NT2/D1 (cell line): ENCODE measurements around the gene ARHGAP10.

Experiments used
- SUZ12 ChIP-seq: IDR thresholded peaks from 2 replicates; pipeline ENCODE4 v1.6.1; 2011; ENCODE audit not compliant: insufficient read length, insufficient read depth; ENCODE audit errors: extremely low read depth
- ZNF274 ChIP-seq: IDR thresholded peaks from 2 replicates; pipeline ENCODE4 v1.6.1; 2011; ENCODE audit warnings: mild to moderate bottlenecking, low read depth, low read length

DNA sequence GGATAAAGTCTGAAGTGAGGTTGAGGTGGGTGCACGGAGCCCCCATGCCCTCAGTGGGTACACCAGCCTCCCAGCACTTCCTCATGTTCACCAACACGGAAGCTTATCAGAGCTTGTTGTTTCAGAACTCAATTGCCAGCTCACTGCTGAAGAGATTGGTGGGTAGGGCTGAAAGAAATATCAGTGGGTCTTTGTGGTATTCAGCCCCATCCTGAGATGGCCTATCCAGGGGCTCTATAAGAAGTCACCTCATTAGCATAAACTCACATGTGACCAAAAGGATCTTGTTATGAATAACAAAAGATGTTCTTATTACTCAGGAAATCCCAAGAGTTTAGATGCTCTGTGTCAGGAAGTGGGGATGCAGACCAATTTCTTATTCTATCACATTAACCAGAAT is 177.3 kb downstream of the ARHGAP10 start:
- no peak for TF ChIP-seq ZNF274
- no peak for TF ChIP-seq SUZ12
